Mesodermal cell (in vitro differentiated cells): ENCODE results near the gene SDK2.

Experiments used
- H3K27ac ChIP-seq: 2 replicates; pipeline ENCODE4 v1.7.0; 2013; ENCODE audit warnings: mild to moderate bottlenecking, low read depth, low read length, moderate library complexity; ENCODE audit not compliant: severe bottlenecking
- H3K36me3 ChIP-seq: 2 replicates; pipeline ENCODE4 v1.7.1; 2013; ENCODE audit warnings: mild to moderate bottlenecking, low read length, moderate library complexity; ENCODE audit not compliant: control insufficient read depth, insufficient read depth
- H3K4me1 ChIP-seq: one replicate; pipeline ENCODE4 v1.7.1; 2013; ENCODE audit warnings: mild to moderate bottlenecking, low read length; ENCODE audit not compliant: insufficient read depth, control insufficient read depth, poor library complexity, severe bottlenecking
- H3K4me3 ChIP-seq: 2 replicates; pipeline ENCODE4 v1.7.0; 2013; ENCODE audit warnings: low read length, control low read depth, mild to moderate bottlenecking; ENCODE audit not compliant: insufficient read depth, poor library complexity, severe bottlenecking; ENCODE audit errors: extremely low read depth
- H3K9me3 ChIP-seq: 2 replicates; pipeline ENCODE4 v1.7.1; 2013; ENCODE audit warnings: mild to moderate bottlenecking, low read length, moderate library complexity; ENCODE audit not compliant: control insufficient read depth
- WGBS, 2 experiments: methylation state at CpG; one replicate each; pipeline ENCODE4 v1.1.5; 2013; ENCODE audit warnings: missing lambda C conversion rate in 2 of 2; ENCODE audit not compliant: insufficient coverage in 2 of 2; 5-methylcytosine and 5-hydroxymethylcytosine counted together

The SDK2 gene

GRCh38 chr17:73302189-73302588, 342.1 kb downstream of the SDK2 start:
- 93 to 94% methylated on average over 1 of the region's 3 CpGs for WGBS, 2 experiments
- Histone ChIP-seq H3K4me3 (no peak overlapping the region), H3K9me3 (no peaks in the 10 kb centered on the region), H3K27ac (no peak overlapping the region), H3K4me1 (peaks cover 41% of the 10 kb centered on the region), H3K36me3 (peaks cover 32% of the 10 kb centered on the region)

- H3K36me3 ChIP-seq, result peaks cover 32% of the 10 kb centered on the region
- H3K4me3 ChIP-seq, result no peak overlapping the region
- H3K9me3 ChIP-seq, result no peaks in the 10 kb centered on the region
- 63 to 90% methylated on average over 1 to 2 of the region's 2 CpGs for WGBS, 2 experiments
- H3K27ac ChIP-seq, result no peak overlapping the region
- H3K4me1 ChIP-seq, result peaks cover 32% of the 10 kb centered on the region
Observed at GRCh38 chr17:73301369-73301768, 342.9 kb downstream of the SDK2 start.

DNA sequence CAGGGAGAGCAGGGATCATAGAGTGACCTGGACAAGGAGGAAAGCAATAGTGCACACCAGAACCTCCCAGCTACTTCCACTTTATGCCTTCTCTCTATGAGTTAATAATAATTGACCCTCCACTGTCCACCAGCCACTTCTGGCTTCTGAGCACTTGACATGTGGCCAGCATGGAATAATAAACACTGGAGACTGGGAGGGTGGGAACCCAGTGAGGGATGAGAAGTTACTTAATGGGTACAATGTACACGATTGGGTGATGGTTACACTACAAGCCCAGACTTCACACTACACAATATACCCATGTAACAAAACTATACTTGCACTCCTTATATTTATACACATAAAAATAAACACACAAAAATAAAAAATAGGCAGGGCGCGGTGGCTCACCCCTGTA, 343.9 kb downstream of the SDK2 start:
- Histone ChIP-seq H3K36me3 (peaks cover 32% of the 10 kb centered on the region), H3K9me3 (no peaks in the 10 kb centered on the region), H3K4me3 (no peak overlapping the region), H3K27ac (no peak overlapping the region), H3K4me1 (peaks cover 23% of the 10 kb centered on the region)
- WGBS, 2 experiments, result 100% methylated on average over 2 of the region's 3 CpGs

- 83 to 85% methylated on average over 12 to 13 of the region's 15 CpGs for WGBS, 2 experiments
- H3K27ac ChIP-seq, result no peak overlapping the region
Observed at GRCh38 chr17:73297934-73298861, 346.0 kb downstream of the SDK2 start.

DNA sequence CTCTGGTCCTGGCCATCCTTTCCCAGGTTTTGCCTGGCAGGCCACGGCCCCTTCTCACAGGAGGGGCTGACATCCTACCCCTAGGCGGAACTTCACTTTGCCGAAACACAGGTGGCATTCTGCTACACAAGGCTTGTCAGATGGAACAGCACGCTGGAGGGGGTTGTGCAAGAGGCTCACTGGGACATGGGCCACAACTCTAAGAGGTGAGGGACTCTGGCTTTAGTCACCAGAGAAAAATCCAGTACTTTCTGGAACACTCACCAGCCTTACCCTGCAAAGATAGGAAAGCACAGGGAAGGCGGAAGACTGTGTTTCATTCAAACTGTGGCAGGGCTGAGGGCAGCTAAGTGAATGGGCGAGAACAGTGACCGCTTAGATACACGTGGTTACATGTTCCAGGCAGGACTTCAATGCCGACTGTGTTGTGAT, 350.7 kb downstream of the SDK2 start:
- WGBS, 2 experiments, result 84 to 92% methylated on average over 8 to 9 of the region's 9 CpGs
- Histone ChIP-seq H3K4me3 (no peak overlapping the region), H3K4me1 (peaks cover 50% of the 10 kb centered on the region), H3K36me3 (peaks cover 9% of the 10 kb centered on the region), H3K27ac (peak overlapping the region; percentile 87), H3K9me3 (no peaks in the 10 kb centered on the region)

More at GRCh38 chr17:73297934-73298861, 346.0 kb downstream of the SDK2 start:
- Histone ChIP-seq H3K4me3 (no peak overlapping the region), H3K4me1 (peaks cover 21% of the 10 kb centered on the region), H3K36me3 (peaks cover 34% of the 10 kb centered on the region), H3K9me3 (no peaks in the 10 kb centered on the region)

DNA sequence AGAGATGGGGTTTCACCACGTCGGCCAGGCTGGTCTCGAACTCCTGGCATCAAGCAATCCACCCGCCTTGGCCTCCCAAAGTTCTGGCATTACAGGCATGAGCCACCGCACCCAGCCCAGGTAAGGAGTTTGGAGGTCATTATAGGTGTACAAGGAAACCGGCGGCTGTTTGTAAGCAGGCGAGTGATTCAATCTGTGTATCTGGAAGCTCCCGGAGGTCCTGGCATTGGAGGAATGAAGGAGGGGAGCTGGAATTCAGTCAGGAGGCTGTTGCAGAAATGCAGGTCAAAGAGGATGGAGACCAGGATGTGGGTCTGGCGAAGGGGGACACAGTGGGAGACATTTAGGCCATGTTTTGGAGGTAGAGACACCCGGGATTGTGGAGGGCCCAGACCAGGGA, 351.2 kb downstream of the SDK2 start:
- 94% methylated on average over 11 of the region's 11 CpGs for WGBS, 2 experiments
- Histone ChIP-seq H3K4me1 (peaks cover 50% of the 10 kb centered on the region), H3K4me3 (no peak overlapping the region), H3K9me3 (no peaks in the 10 kb centered on the region), H3K27ac (peak overlapping the region; percentile 87), H3K36me3 (peaks cover 9% of the 10 kb centered on the region)

DNA sequence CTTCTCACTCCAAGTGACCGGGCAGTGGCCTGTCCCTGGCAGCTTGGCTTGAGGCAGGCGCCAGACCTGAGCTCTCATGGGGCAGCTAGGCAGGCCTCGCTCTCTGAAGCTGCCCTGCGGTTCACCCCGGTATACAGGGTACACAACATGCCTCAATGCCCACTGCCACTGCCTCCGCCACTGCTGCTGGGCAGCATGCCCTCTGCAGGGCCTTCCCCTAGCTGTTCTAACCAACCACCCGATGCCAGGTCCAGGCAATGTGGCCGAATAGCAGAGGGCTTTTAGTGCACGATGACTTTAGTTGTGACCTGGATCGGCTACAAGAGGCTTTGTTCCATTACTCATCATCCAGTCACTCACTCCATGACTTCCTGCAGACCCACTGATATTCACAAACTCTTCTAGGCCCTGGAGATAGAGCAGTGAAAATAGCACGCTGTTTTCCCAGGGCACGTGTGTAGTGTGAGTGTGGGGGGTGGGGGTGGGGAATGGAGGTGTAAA, 352.2 kb downstream of the SDK2 start:
- peaks cover 53% of the 10 kb centered on the region for H3K4me1 ChIP-seq
- 89 to 92% methylated on average over 9 to 10 of the region's 12 CpGs for WGBS, 2 experiments
- no peak overlapping the region for H3K4me3 ChIP-seq
- no peaks in the 10 kb centered on the region for H3K9me3 ChIP-seq
- H3K27ac ChIP-seq, result peak overlapping the region; percentile 87
- peaks cover 9% of the 10 kb centered on the region for H3K36me3 ChIP-seq

GRCh38 chr17:73291260-73291801, 352.9 kb downstream of the SDK2 start:
- Histone ChIP-seq H3K9me3 (no peaks in the 10 kb centered on the region), H3K4me1 (peaks cover 60% of the 10 kb centered on the region), H3K36me3 (peaks cover 16% of the 10 kb centered on the region), H3K4me3 (no peak overlapping the region), H3K27ac (peak overlapping the region; percentile 87)
- WGBS, 2 experiments, result 78 to 89% methylated on average over 4 to 6 of the region's 8 CpGs

DNA sequence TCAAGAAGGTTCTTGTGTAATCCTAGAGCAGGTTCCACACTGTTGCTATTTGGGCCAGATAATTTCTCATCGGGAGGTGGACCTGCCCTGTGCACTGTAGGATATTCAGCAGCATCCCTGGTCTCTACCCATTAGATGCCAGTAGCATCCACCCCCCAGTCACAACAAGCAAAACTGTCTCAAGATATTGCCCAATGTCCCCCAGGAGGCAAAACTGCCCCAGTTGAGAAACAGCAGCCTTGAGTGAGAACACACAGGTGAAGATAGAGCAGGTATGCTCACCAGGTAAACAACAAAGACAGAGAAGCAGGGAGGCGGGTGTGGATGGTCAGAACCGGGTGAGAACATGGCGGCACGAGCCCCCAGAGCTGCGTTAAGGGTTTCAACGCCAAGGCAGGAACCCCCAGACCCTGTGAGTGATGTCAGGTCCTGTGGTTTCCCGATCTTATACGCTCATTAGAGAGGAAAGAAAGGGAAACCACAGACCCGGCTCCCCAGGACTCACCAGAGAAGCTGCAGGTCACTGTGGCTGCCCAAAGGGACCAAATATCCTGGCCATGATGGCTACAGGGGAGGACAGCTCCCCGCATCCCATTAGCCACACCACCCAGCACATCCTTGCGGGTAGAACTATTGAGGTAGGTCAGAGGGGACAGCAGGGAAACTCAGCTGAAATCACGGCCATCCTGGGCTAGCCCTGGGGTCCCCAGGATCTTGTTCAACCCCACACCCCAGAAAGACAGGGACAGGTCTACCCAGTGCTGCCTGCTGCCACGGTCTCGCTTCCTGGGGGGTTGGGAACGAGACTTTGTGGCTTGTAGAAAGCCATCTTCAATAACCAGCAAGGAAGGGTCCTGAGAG, 353.6 kb downstream of the SDK2 start:
- Histone ChIP-seq H3K36me3 (peaks cover 23% of the 10 kb centered on the region), H3K9me3 (no peaks in the 10 kb centered on the region), H3K4me3 (no peak overlapping the region), H3K27ac (peak overlapping the region; percentile 87), H3K4me1 (peaks cover 63% of the 10 kb centered on the region)
- WGBS, 2 experiments, result 94 to 100% methylated on average over 11 to 13 of the region's 16 CpGs

DNA sequence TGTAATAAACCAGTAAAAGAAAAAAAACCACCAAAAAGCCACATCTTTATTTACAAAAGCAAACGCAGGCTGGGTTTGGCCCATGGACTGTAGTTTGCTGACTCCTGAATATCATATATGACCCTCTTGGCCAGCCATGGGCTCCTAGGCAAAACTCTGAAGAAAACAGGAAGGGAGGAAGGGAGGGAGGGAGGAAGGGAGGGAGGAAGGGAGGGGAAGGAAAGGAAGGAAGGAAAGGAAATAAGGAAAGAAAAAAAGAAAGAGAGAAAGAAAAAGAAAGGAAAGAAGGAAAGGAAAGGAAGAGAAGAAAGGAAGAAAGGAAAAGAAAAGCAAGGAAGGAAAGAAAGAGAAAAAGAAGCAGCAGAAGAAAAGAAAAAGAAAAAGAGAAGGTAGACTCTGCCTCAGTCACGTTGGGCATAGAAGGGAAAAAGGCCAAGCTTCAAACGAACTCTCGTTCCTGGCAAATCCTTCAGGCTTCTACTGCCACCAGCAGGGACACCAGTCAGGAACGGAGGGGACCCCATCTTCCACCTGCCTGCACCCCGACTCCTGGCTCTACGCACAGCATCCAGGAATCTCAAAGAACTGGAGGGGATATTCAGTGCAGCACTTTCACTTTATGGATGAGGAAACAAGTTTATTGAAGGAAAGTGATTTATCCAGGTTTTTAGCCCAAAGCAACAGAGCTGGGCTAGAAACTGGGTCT, 354.5 kb downstream of the SDK2 start:
- 83 to 90% methylated on average over 6 of the region's 7 CpGs for whole genome bisulfite sequencing, 2 experiments
- Histone ChIP-seq H3K36me3 (peaks cover 26% of the 10 kb centered on the region), H3K4me1 (peaks cover 70% of the 10 kb centered on the region), H3K27ac (no peak overlapping the region), H3K4me3 (no peak overlapping the region), H3K9me3 (no peaks in the 10 kb centered on the region)
